Right ventricle myocardium superior (tissue), 1 donor: ENCODE measurements around the gene KLHL3. TPM values are rescaled to one million over a fixed set of nuclear protein-coding genes. Genes with fewer than 3 reads are reported as not detected.

Experiments used
- ATAC-seq: fragments of 200-7000 bp; cut with Tn5 transposase; one replicate; pipeline ENCODE4 v1.9.1; 2020; ENCODE audit warnings: mild to moderate bottlenecking; ENCODE audit not compliant: poor library complexity
- DNase-seq: peaks from one replicate; pipeline ENCODE4 v3.0.0-alpha.2; 2020
- intact Hi-C: fragments of 100-400 bp; cut with DNase I; formaldehyde crosslinking; loops from one replicate; pipeline ENCODE4 v1.11.2; 2022
- total RNA-seq: library from RNA; stranded (reverse); fragmentation: NEBNext Ultra II Directional; extraction: Animal tissue kit (Norgen Biotek cat#: 25700); gene quantifications from one replicate; pipeline ENCODE4 v1.2.1, GENCODE V29; 2021
- donor health status: DM: no; HTN: yes; CAD: no; lungs with severe emphysema.

The KLHL3 gene
- total RNA-seq, 1 donor from 2014 or later = 22.3 TPM

DNA sequence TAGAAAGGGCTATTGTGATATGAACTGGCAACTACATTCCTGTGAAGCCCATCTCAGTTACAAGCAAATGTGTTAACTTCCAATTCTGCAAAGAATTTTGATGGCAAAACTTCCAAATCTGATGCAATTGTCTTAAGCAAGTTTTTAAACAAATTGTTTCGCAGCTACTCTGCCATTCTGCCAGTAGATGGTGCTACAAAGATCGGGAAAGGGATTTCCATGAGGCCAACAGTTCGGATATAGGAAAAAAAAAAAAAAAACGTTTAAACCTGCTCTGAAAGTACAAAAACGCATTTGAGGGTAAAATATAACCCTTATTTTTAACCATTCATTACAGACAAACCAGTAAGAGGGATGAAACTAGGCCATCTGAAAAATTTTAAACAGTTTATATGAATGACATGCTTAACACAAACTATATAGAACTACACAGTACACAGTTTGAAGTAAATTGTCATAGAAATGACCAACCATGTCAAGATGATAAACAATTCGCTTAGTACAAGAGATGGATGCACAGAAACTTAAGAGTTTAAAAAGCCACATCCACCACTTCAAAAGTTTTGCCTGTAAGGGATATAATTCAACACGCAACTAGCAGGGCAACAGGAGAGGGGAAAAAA lies 16.1 kb upstream of the KLHL3 start:
- ATAC-seq (no peak), DNase-seq (no peak)
- intact Hi-C loops = loop anchor here (10.0 kb wide), 1 partner anchor 383 kb away; the partner anchor contains the start of gene NME5

- ATAC-seq (no peak), DNase-seq (no peak)
- intact Hi-C loops = loop anchor here (10.0 kb wide), 1 partner anchor 384 kb away; the partner anchor contains the start of gene NME5
These were observed 14.5 kb upstream of the KLHL3 start for GRCh38 chr5:137750436-137750835.

DNA sequence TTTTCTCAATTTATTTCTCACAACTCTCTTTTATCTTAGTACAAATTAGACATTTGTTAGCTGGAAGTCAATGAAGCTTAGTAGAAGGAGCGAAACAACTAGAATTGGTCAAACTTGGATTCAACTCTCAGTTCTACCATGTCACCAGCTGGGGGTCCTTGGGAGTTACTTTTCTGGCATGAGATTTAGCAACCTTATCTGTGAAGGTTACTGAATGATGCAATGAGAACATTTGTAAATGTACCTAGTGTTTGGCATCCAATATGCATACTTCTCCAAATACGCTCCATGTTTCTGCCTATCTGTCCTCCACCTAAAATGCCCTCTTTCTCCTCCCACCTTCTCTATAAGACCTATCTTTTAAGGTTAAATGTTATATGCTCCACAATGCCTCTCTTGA lies 12.0 kb upstream of the KLHL3 start:
- no peak for DNase-seq
- no peak for ATAC-seq
- intact Hi-C loops = no loop called here

- ATAC-seq = peak; percentile 80
- no peak for DNase-seq
- intact Hi-C loops = loop anchor here (2.0 kb wide), 2 partner anchors 82 to 114 kb away; no protein-coding TSS in a partner anchor
These were observed 7.2 kb upstream of the KLHL3 start for GRCh38 chr5:137743031-137743640.

DNA sequence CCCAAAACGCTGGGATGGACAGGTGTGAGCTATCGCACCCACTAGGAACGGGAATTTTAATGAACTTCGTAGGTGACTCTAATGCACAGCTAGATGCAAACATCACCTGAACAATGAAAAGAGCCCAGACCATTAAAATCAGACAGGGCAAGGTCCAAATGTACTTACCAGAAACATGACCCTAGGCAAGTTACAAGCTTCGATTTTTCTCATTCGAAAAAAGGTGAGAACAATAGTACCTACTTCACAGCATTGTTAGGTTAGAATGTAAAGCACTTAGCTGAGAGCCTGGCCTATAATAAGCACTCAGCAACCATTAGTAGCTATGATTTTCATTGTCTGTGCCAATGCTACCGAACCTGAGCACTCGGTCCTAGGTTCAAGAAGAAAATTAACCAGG lies 5.8 kb upstream of the KLHL3 start:
- no peak for DNase-seq

GRCh38 chr5:137739737-137740136 lies 3.8 kb upstream of the KLHL3 start:
- intact Hi-C loops = no loop called here
- DNase-seq (no peak), ATAC-seq (no peak)

More for the DNA sequence above, 5.8 kb upstream of the KLHL3 start:
- ATAC-seq = no peak
- intact Hi-C loops = loop anchor here (2.0 kb wide), 2 partner anchors 81 to 113 kb away; no protein-coding TSS in a partner anchor

- no peak for ATAC-seq
- intact Hi-C loops = no loop called here
- DNase-seq = no peak
These were observed 3.1 kb upstream of the KLHL3 start for GRCh38 chr5:137738947-137739346.

GRCh38 chr5:137737349-137738131 lies 1.7 kb upstream of the KLHL3 start:
- DNase-seq (peak; percentile 50), ATAC-seq (peak; percentile 83)
- intact Hi-C loops = no loop called here

- DNase-seq = no peak
- ATAC-seq = no peak
- intact Hi-C loops = no loop called here
These were observed 607 bp upstream of the KLHL3 start for GRCh38 chr5:137736496-137736895.

GRCh38 chr5:137734962-137735554 lies 831 bp downstream of the KLHL3 start:
- peak; percentile 59 for ATAC-seq
- intact Hi-C loops = no loop called here
- DNase-seq = peak; percentile 51

- DNase-seq (no peak), ATAC-seq (no peak)
- intact Hi-C loops = no loop called here
These were observed 1.6 kb downstream of the KLHL3 start for GRCh38 chr5:137734331-137734730.

DNA sequence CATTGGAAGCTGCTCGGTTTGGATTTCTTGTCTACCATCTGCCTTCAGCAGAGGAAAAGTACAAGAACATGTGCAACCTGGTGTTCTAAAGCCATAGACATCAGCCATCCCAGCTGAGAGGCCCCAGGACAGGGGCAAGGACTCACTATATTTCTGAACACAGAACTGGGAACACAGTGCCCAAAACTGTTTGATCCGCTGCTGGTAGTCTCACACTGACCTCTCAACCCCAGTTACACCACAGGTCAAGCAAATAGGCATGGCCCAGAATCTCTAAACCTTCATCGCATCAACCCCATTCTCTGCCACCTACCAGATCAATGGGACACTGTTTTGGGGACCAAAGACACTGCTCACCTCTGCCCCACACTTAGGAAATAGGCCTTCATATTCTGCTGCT lies 2.0 kb downstream of the KLHL3 start:
- intact Hi-C loops = no loop called here
- no peak for DNase-seq
- no peak for ATAC-seq

DNA sequence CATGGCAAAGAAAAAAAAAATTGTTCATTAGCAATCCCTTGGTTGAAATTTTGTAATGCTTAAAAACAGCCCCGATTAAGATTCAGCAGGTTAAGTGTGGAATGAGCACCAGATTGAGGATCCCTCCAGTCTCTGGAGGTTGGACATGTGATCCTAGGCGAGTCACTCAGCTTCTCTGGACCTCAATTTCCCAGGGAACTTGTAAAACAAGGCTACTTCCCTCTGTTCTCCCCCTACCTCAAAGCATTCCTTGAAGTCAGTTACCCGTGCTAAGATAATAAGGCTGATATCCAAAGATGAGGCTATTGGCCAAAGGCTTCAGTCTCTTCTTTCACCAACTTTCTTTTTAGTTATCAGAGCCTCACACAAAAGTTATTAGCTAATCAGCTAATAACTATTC lies 2.9 kb downstream of the KLHL3 start:
- intact Hi-C loops = no loop called here
- ATAC-seq = no peak

DNA sequence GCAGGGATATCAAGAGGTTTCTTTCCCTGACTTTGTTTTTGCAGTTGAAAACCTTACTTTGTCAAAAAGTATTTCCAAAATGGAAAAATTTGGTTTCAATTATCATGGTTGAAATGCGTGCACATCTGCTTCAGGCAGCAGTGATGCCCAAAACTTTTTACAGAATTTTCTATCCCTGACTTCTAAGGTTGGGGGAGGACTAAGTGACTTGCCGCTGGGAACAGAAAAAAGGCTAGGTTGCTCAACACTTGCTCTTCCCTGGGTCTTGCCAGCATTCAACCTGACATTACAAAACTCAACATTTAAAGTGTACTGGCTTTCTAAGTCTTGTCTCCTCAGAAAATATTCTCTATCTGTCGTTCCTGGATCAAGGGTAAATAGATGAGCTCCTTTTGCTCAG lies 4.7 kb downstream of the KLHL3 start:
- intact Hi-C loops = no loop called here
- DNase-seq = no peak
- ATAC-seq = no peak

More for the DNA sequence above, 2.9 kb downstream of the KLHL3 start:
- no peak for DNase-seq

DNA sequence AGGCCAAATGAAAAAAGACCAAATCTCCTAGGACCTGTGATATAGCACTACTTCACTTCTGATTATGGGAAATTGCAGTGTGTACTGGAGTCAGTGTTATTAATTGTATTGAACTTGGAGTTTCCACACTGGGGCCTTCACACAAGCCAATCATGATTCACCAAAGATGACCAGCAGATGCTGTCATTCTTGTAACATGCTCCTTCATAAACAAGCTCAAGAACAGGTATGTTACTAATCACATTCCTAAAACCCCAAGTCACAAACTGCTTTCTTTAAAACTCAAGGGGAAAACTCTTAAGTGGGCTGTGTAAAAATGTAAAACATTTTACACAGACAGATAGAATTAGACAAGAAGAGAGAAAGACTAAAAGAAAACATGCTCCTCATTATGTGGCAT lies 5.6 kb downstream of the KLHL3 start:
- intact Hi-C loops = no loop called here

GRCh38 chr5:137728048-137728447 lies 7.8 kb downstream of the KLHL3 start:
- ATAC-seq (no peak), DNase-seq (no peak)
- intact Hi-C loops = no loop called here

More for the DNA sequence above, 5.6 kb downstream of the KLHL3 start:
- ATAC-seq (no peak), DNase-seq (no peak)

GRCh38 chr5:137727623-137728022 lies 8.3 kb downstream of the KLHL3 start:
- DNase-seq = no peak
- intact Hi-C loops = no loop called here
- no peak for ATAC-seq

DNA sequence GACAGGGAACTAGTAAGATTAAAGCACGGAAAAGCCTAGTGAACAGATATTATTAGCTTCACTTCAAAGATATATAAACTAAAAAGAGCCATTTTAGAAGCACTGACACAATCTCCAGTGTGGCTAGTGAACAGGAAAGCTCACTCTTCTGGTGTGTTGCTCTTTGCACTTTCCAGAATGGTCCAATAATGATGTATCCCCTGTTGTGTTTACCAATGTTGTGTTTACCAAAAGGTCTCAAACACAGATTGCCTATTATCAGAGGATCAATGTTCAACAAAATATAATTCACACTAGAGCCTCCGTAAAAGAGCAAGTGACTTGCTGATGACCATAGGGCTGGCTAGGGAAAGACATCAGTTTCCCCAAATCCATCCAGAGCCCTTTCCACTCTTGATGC lies 11.6 kb downstream of the KLHL3 start:
- intact Hi-C loops = no loop called here
- ATAC-seq = no peak
- no peak for DNase-seq

DNA sequence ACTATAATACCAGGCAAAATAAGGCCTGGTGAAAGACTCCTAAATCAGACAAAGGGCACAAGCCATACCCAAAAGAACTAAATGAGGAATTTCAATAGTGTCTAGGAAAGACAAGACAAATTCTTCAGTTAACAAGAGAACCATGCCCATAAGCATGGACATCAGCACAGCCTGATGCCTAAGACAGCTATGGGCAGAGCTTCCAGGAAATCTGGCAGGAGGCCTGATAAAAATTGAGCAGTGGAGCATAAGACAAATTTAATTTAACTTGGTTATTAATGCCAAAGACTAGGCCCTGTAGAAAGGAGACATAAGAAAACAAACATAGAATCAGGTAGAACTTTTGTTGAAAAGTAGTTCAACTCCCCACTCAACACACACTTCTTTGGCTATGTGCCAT lies 17.3 kb downstream of the KLHL3 start:
- intact Hi-C loops = no loop called here
- DNase-seq = no peak
- no peak for ATAC-seq
